Sciatic nerve (tissue), 2 donors: ENCODE data around the gene TASP1. TPM values are rescaled to one million over a fixed set of nuclear protein-coding genes. Genes with fewer than 3 reads are reported as not detected.

Source experiments
- ATAC-seq: fragments of 200-7000 bp; cut with Tn5 transposase; one replicate; pipeline ENCODE4 v1.9.1; 2020; ENCODE audit warnings: mild to moderate bottlenecking, moderate library complexity
- DNase-seq: peaks from one replicate; pipeline ENCODE4 v3.0.0-alpha.2; 2020; ENCODE audit warnings: low spot score
- intact Hi-C: fragments of 100-400 bp; cut with DNase I; formaldehyde crosslinking; loops from one replicate; pipeline ENCODE4 v1.14.2; 2022
- total RNA-seq: library from RNA; stranded (reverse); fragmentation: NEBNext Ultra II Directional; extraction: Animal tissue kit (Norgen Biotek cat#: 25700); gene quantifications from one replicate; pipeline ENCODE4 v1.2.1, GENCODE V29; 2021
- donor health status: DM: no; HTN: no; CAD: no.
- donor health status: DM: no; HTN: no; CAD: no.

TASP1 gene
- total RNA-seq, 1 donor from 2014 or later, result 22.7 TPM

GRCh38 chr20:13422637-13423036 lies 216.1 kb downstream of the TASP1 start:
- no peak for DNase-seq
- ATAC-seq, result no peak
- intact Hi-C loops, result no loop called here

GRCh38 chr20:13420625-13421024 lies 218.1 kb downstream of the TASP1 start:
- ATAC-seq, result no peak
- intact Hi-C loops, result no loop called here

GRCh38 chr20:13419477-13419876 lies 219.3 kb downstream of the TASP1 start:
- ATAC-seq, result no peak

More at GRCh38 chr20:13420625-13421024, 218.1 kb downstream of the TASP1 start:
- DNase-seq, result no peak

DNA sequence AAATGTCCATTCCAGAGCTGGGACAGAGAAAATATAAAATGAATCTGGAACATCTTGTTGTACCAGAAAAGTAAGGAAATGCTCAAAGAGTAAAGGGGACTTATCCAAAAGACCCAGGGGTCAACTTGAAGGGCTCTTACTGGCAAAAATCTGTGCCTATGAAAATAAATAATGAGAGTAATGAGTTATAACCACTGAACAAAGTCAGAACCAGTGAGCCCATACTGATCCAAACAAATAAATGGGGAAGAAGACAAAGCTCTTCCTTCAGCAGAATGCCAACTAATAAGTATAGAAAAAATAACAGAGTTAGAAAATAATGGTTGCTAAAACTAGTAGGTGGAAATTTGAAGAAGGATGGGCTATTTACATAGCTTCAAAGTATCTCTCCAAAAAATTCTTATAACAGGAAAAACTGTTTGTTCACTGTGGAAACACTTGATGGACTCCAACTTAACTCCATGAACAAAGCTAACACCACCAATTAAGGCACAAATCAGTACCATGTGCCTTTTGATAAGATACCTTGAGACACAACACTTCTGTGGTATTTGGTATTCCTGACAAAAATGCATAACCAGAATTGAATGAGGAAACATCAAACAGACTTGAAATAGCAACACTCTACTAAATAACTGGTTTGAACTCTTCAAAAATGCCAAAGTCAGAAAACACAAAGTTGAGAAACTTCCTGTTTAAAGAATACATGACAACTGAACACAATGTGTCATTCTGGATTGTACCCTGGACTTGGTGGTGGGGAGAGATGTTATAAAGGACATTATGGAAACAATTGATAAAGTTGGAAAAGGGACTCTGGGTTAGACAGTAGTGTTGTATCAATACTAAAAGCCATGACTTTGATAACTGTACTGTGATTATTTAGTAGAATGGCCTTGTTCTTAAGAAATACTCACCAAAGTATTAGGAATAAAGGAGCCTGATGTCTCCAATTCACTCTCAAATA lies 220.2 kb downstream of the TASP1 start:
- no peak for DNase-seq
- intact Hi-C loops, result no loop called here
- ATAC-seq, result no peak

More at GRCh38 chr20:13419477-13419876, 219.3 kb downstream of the TASP1 start:
- intact Hi-C loops, result no loop called here
- no peak for DNase-seq

DNA sequence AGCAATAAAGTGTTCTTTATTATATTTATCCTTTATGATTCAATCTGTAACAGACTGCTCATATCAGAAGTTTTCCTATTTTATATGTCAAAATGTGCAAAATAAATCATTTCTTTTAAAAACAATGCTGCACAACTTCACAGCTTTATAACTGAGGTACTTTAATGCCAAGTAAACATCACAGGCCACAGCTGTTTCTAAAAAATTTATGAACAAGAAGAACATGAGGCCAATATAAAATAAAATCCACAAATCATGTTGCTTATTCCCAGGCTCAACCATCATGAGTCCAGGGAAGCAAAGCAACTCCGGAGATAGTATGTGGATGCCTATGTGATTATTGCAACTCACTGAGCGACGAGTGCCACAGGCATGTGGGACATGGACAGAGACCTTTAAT lies 222.2 kb downstream of the TASP1 start:
- ATAC-seq (no peak), DNase-seq (no peak)
- intact Hi-C loops, result no loop called here

GRCh38 chr20:13412806-13413445 lies 225.8 kb downstream of the TASP1 start:
- ATAC-seq (no peak), DNase-seq (no peak)
- intact Hi-C loops, result no loop called here

GRCh38 chr20:13404293-13404692 lies 234.4 kb downstream of the TASP1 start:
- DNase-seq (no peak), ATAC-seq (no peak)
- intact Hi-C loops, result no loop called here

GRCh38 chr20:13403453-13403852 lies 235.3 kb downstream of the TASP1 start:
- intact Hi-C loops, result no loop called here
- ATAC-seq (no peak), DNase-seq (no peak)

DNA sequence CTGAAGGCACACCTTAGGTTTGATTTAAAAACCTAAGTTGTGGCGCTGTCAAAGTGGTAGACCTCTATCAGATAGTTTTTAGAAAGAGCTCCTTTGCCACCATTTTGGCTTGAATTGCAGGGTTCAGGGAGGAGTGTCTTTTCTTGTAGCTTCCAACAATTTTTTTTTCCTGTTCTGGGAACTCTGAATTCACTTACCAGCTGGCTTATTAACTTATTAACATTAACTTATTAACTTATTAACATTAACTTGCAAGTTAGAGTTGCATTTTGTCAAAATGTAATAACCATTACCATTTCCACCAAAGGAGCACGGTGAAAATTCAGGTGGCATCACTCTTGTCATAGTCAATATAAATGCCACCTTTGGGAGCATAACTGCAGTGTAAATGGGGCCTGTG lies 235.7 kb downstream of the TASP1 start:
- DNase-seq (no peak), ATAC-seq (no peak)
- intact Hi-C loops, result no loop called here

DNA sequence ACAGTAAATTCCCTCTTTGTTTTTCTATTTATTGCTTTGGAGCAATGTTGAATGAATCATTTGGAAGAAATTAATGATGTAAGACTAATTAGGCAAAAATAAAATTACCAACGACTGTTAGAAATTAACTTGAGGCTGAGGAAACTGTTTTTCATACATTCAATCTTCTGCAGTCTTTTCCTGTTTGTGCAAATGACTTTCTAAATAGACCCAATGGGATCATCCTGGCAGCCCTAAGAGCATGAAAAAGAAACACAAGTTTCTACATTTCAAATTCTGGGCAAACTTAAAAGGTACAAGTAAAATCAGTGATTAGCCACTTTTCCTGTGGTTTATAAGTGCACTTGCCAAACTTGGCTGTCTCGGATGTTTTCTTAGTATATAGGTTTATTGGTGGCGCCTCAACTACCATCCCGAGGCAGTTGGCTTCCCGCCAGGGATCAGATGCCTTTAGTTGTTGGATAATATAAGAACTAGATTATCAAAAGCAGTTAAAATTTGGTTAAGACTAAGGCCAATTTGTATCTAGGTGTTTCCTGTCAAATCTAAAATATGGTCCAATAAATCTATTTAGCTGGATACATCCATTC lies 236.5 kb downstream of the TASP1 start:
- no peak for DNase-seq
- intact Hi-C loops, result no loop called here
- ATAC-seq, result no peak

DNA sequence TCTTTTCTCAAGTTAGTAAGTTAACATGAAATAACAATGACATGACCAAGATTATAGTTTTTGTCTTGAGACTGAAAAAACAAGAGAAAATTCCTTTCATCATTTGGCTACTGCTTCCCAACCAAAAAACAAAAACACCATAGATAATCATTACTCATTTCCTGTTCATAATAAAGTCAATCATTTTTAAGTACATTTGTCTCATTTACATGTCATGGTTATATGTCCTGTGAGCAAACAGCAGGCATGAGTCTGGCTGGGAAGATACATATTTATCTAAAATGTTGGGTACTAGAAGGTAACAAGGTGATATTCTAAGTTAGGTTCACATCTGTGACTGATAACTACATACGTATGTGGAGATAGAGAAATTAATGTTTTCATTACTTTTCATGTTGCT lies 237.1 kb downstream of the TASP1 start:
- DNase-seq (no peak), ATAC-seq (no peak)
- intact Hi-C loops, result no loop called here

DNA sequence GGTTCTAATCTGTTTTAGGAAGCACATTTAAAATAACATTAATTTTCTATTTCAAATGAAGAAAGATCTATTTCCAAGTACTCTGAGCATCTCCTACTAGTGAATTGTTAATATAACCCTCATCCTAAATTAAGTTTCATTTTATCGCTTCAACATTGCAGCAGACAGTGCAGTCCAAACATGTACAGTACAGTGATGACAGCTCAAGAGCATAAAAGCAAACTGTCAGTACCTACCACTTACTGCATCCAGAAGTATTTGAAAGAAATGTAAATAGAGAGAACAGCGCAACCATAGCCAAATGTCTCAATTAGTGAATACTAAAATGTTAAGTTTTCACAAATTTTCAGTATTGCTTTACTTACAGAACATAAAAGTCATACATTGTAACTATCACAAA lies 238.3 kb downstream of the TASP1 start:
- ATAC-seq (no peak), DNase-seq (no peak)
- intact Hi-C loops, result no loop called here

GRCh38 chr20:13397300-13397724 lies 241.4 kb downstream of the TASP1 start:
- intact Hi-C loops, result no loop called here
- ATAC-seq (no peak), DNase-seq (no peak)

- intact Hi-C loops, result no loop called here
- DNase-seq (no peak), ATAC-seq (no peak)
These were observed 241.9 kb downstream of the TASP1 start for GRCh38 chr20:13396826-13397225.

- DNase-seq (no peak), ATAC-seq (no peak)
- intact Hi-C loops, result no loop called here
These were observed 242.7 kb downstream of the TASP1 start for GRCh38 chr20:13396022-13396421.

DNA sequence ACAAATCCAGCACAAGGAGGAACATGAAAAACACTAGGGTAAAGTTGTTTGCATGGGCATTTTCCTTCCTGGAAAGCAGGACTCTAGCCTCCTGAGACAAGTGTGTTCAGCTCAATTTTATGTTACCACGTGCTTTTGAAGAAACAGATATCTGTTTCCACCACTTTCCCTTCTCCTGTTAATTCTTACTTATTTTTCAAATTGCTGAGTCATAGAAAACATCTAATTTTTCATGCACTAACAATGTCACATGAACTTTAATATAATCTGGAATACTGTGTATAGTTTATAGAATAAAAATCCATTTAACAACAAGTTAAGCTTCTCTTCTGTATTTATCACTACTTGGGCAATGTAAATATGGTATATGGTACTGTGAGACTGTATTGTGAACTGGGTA lies 243.5 kb downstream of the TASP1 start:
- intact Hi-C loops, result no loop called here
- DNase-seq, result no peak
- ATAC-seq, result no peak

DNA sequence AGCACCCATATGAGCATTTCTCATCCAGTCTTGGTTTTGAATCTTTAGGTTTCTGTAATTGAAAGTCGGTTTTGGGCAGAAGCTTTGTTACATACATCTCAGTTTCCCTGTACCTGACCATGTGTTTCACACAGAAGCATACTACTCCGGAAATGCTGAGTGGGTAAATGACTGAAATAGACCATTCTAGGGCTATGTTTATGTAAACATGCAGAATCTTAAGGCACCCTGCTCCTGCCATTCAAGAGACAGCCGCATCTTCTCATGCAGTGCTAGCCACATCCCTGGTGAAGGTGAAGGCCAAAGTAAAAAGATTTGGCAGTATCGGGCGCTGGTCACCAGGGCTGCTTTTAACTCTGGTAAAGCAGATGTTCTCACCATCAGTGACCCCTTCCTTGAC lies 246.3 kb downstream of the TASP1 start:
- no peak for ATAC-seq
- intact Hi-C loops, result no loop called here
- DNase-seq, result no peak

GRCh38 chr20:13389115-13389514 lies 249.6 kb downstream of the TASP1 start:
- DNase-seq (no peak), ATAC-seq (no peak)
- intact Hi-C loops, result no loop called here

GRCh38 chr20:13384132-13384531 lies 254.6 kb downstream of the TASP1 start:
- DNase-seq (no peak), ATAC-seq (no peak)
- intact Hi-C loops, result no loop called here

GRCh38 chr20:13382786-13383185 lies 255.9 kb downstream of the TASP1 start:
- intact Hi-C loops, result no loop called here
- no peak for DNase-seq
- no peak for ATAC-seq
